Thyroid gland (tissue), 4 donors: ENCODE measurements around the gene SH3RF1. TPM values are rescaled to one million over a fixed set of nuclear protein-coding genes. Genes with fewer than 3 reads are reported as not detected.

ENCODE experiments used
- DNase-seq, 2 donors: peaks; one replicate each; pipeline ENCODE4 v3.0.0-alpha.2; 2019
- H3K27ac ChIP-seq, 3 donors: fragments of 200-600 bp; sonication (generic); 1 replicate in 2 of 3; 2 replicates in 1 of 3; pipeline ENCODE4 v1.5.1; 2016 to 2019; ENCODE audit warnings: mild to moderate bottlenecking in 1 of 3, moderate library complexity in 1 of 3
- H3K27me3 ChIP-seq: fragments of 200-600 bp; sonication (generic); one replicate; pipeline ENCODE4 v1.5.1; 2019
- H3K36me3 ChIP-seq, 2 donors: fragments of 200-600 bp; sonication (generic); one replicate each; pipeline ENCODE4 v1.5.1; 2016 to 2019
- H3K4me1 ChIP-seq, 2 donors: fragments of 200-600 bp; sonication (generic); one replicate each; pipeline ENCODE4 v1.5.1; 2017 to 2019
- H3K4me3 ChIP-seq, 3 donors: fragments of 200-600 bp; sonication (generic); replicated peaks in 1 of 3; 1 replicate in 2 of 3; 2 replicates in 1 of 3; pipeline ENCODE4 v1.5.1; 2016; ENCODE audit warnings: mild to moderate bottlenecking in 1 of 3
- H3K9me3 ChIP-seq: fragments of 200-600 bp; sonication (generic); one replicate; pipeline ENCODE4 v1.5.1; 2017
- CTCF ChIP-seq, 6 experiments: fragments of 200-600 bp in 3 of 6; fragments of 450-650 bp in 3 of 6; sonication (generic) in 3 of 6; IDR thresholded peaks; one replicate each; pipeline ENCODE4 v1.5.1; 2016 to 2019; ENCODE audit warnings: antibody characterized with exemption in 6 of 6, mild to moderate bottlenecking in 2 of 6, inconsistent platforms in 1 of 6, moderate library complexity in 1 of 6
- POLR2A ChIP-seq, 2 donors: fragments of 450-650 bp; IDR thresholded peaks; one replicate each; pipeline ENCODE4 v1.6.1; 2017; ENCODE audit warnings: antibody characterized with exemption in 2 of 2, mild to moderate bottlenecking in 2 of 2, moderate library complexity in 1 of 2
- WGBS, 2 donors: methylation state at CpG; one replicate each; pipeline ENCODE4 v1.1.5; 2017; 5-methylcytosine and 5-hydroxymethylcytosine counted together
- intact Hi-C: fragments of 100-400 bp; cut with DNase I; formaldehyde crosslinking; loops from one replicate; pipeline ENCODE4 v1.15.1; 2023
- total RNA-seq, 4 donors: library from RNA; depleted of rRNA; stranded (reverse); fragments of >200 nt; gene quantifications; one replicate each; pipeline ENCODE4 v1.2.3, GENCODE V29; 2016

SH3RF1 gene
- total RNA-seq, 4 donors from 2014 or later: 29.0 to 41.7 (median 32.5) TPM

GRCh38 chr4:169096221-169096620, 174.5 kb downstream of the SH3RF1 start:
- H3K27ac ChIP-seq: no peak overlapping the region
- H3K9me3 ChIP-seq: no peaks in the 10 kb centered on the region
- DNase-seq: no peak
- TF ChIP-seq POLR2A (IDR thresholded peaks at IDR 0.05): no peak
- TF ChIP-seq CTCF (IDR thresholded peaks at IDR 0.05): no peak
- H3K27me3 ChIP-seq: no peaks in the 10 kb centered on the region
- 91% methylated on average over 4 of the region's 4 CpGs for WGBS, 2 donors
- H3K4me3 ChIP-seq: no peak overlapping the region
- intact Hi-C loops: no loop called here
- H3K4me1 ChIP-seq: peaks cover 11 to 17% of the 10 kb centered on the region in 2 donors
- peaks cover 0 to 11% of the 10 kb centered on the region in 2 donors for H3K36me3 ChIP-seq

GRCh38 chr4:169094656-169095231, 176.0 kb downstream of the SH3RF1 start:
- H3K4me1 ChIP-seq: peaks cover 4 to 17% of the 10 kb centered on the region in 2 donors
- peaks cover 0 to 11% of the 10 kb centered on the region in 2 donors for H3K36me3 ChIP-seq
- H3K4me3 ChIP-seq: no peak overlapping the region
- TF ChIP-seq POLR2A (IDR thresholded peaks at IDR 0.05) (no peak), CTCF (IDR thresholded peaks at IDR 0.05) (no peak)
- 91 to 92% methylated on average over 4 of the region's 4 CpGs for WGBS, 2 donors
- no peaks in the 10 kb centered on the region for H3K9me3 ChIP-seq
- no peak overlapping the region for H3K27ac ChIP-seq
- intact Hi-C loops: no loop called here
- no peaks in the 10 kb centered on the region for H3K27me3 ChIP-seq
- DNase-seq: no peak

- peaks cover 0 to 11% of the 10 kb centered on the region in 2 donors for H3K36me3 ChIP-seq
- DNase-seq: no peak
- 95 to 98% methylated on average over 3 of the region's 3 CpGs for WGBS, 2 donors
- H3K27me3 ChIP-seq: no peaks in the 10 kb centered on the region
- H3K4me1 ChIP-seq: peaks cover 0 to 2% of the 10 kb centered on the region in 2 donors
- H3K4me3 ChIP-seq: no peak overlapping the region
- TF ChIP-seq POLR2A (IDR thresholded peaks at IDR 0.05): no peak
- no peak for TF ChIP-seq CTCF (IDR thresholded peaks at IDR 0.05)
- intact Hi-C loops: no loop called here
- no peak overlapping the region for H3K27ac ChIP-seq
- no peaks in the 10 kb centered on the region for H3K9me3 ChIP-seq
Measured at GRCh38 chr4:169092889-169093522, 177.8 kb downstream of the SH3RF1 start.

- intact Hi-C loops: no loop called here
- no peaks in the 10 kb centered on the region for H3K4me1 ChIP-seq
- TF ChIP-seq CTCF (IDR thresholded peaks at IDR 0.05): no peak
- TF ChIP-seq POLR2A (IDR thresholded peaks at IDR 0.05): no peak
- no peaks in the 10 kb centered on the region for H3K27me3 ChIP-seq
- no peak overlapping the region for H3K27ac ChIP-seq
- 91 to 92% methylated on average over 5 of the region's 5 CpGs for WGBS, 2 donors
- peaks cover 0 to 11% of the 10 kb centered on the region in 2 donors for H3K36me3 ChIP-seq
- DNase-seq: no peak
- no peaks in the 10 kb centered on the region for H3K9me3 ChIP-seq
- no peak overlapping the region for H3K4me3 ChIP-seq
Measured at GRCh38 chr4:169090484-169091215, 180.1 kb downstream of the SH3RF1 start.

- Histone ChIP-seq H3K4me3 (no peak overlapping the region), H3K36me3 (peaks cover 0 to 4% of the 10 kb centered on the region in 2 donors), H3K27ac (no peak overlapping the region), H3K4me1 (no peaks in the 10 kb centered on the region), H3K27me3 (no peaks in the 10 kb centered on the region), H3K9me3 (no peaks in the 10 kb centered on the region)
- intact Hi-C loops: no loop called here
- no peak for DNase-seq
- TF ChIP-seq CTCF (IDR thresholded peaks at IDR 0.05) (no peak), POLR2A (IDR thresholded peaks at IDR 0.05) (no peak)
- WGBS, 2 donors: 96% methylated on average over 5 of the region's 5 CpGs
Measured at GRCh38 chr4:169089004-169089403, 181.8 kb downstream of the SH3RF1 start.
